Kidney epithelial cell (primary cell): Measurements from ENCODE around the gene AGBL4. TPM values are rescaled to one million over a fixed set of nuclear protein-coding genes. Genes with fewer than 3 reads are reported as not detected.
"Not testable (repeated sequence)": the region's sequence is repeated elsewhere in the genome, so short reads cannot be mapped to it uniquely, and the experiment has no call there.

Experiments used
- DNase-seq: peaks from one replicate; pipeline ENCODE4 v3.0.0-alpha.2; 2010; ENCODE audit warnings: low read depth
- H3K27me3 ChIP-seq: 2 replicates; pipeline ENCODE4 v1.6.0; 2011; ENCODE audit warnings: low read length; ENCODE audit not compliant: control insufficient read depth, insufficient read depth
- H3K36me3 ChIP-seq: 2 replicates; pipeline ENCODE4 v1.5.1; 2011; ENCODE audit warnings: low read length; ENCODE audit not compliant: control insufficient read depth, insufficient read depth
- H3K4me3 ChIP-seq: 2 replicates; pipeline ENCODE4 v1.5.1; 2011; ENCODE audit warnings: low read depth, mild to moderate bottlenecking, control low read depth, low read length
- CTCF ChIP-seq: IDR thresholded peaks from 2 replicates; pipeline ENCODE4 v1.5.1; 2011; ENCODE audit warnings: mild to moderate bottlenecking, moderate library complexity, low read length, control low read depth, inconsistent platforms; ENCODE audit not compliant: insufficient read depth, poor library complexity, severe bottlenecking
- total RNA-seq: library from RNA; depleted of rRNA; stranded (reverse); fragments of >200 nt; gene quantifications from 2 replicates; pipeline ENCODE4 v1.2.3, GENCODE V29; 2015

Gene AGBL4
- total RNA-seq, 1 donor from 2014 or later: not detected

- Histone ChIP-seq H3K36me3 (no peaks in the 10 kb centered on the region), H3K4me3 (no peak overlapping the region), H3K27me3 (no peaks in the 10 kb centered on the region)
- no peak for DNase-seq
- TF ChIP-seq CTCF: no peak
Observed at GRCh38 chr1:49036700-49037099, 987.1 kb downstream of the AGBL4 start.

DNA sequence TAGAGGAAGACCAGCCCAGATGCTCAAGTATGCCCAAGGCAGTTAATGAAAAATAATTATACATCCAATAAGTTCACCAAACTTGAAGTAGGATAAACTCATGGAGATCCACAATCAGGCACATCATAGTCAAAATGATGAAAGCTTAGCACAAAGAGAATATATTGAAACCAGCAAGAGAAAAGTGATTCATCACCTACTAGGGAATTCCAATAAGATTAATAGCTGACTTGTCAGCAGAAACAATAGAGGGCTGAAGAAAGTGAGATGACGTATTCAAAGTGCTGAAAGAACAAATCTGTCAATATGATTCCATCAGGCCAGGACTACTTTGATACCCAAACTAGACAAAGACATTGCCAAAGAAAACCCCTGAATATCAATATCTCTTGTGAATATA is 995.4 kb downstream of the AGBL4 start:
- no peak for TF ChIP-seq CTCF
- DNase-seq: no peak
- no peaks in the 10 kb centered on the region for H3K36me3 ChIP-seq
- no peak overlapping the region for H3K4me3 ChIP-seq
- no peaks in the 10 kb centered on the region for H3K27me3 ChIP-seq

GRCh38 chr1:49026230-49026811 is 997.4 kb downstream of the AGBL4 start:
- DNase-seq: no peak
- no peak for TF ChIP-seq CTCF
- Histone ChIP-seq H3K4me3 (no peak overlapping the region), H3K36me3 (no peaks in the 10 kb centered on the region), H3K27me3 (no peaks in the 10 kb centered on the region)

DNA sequence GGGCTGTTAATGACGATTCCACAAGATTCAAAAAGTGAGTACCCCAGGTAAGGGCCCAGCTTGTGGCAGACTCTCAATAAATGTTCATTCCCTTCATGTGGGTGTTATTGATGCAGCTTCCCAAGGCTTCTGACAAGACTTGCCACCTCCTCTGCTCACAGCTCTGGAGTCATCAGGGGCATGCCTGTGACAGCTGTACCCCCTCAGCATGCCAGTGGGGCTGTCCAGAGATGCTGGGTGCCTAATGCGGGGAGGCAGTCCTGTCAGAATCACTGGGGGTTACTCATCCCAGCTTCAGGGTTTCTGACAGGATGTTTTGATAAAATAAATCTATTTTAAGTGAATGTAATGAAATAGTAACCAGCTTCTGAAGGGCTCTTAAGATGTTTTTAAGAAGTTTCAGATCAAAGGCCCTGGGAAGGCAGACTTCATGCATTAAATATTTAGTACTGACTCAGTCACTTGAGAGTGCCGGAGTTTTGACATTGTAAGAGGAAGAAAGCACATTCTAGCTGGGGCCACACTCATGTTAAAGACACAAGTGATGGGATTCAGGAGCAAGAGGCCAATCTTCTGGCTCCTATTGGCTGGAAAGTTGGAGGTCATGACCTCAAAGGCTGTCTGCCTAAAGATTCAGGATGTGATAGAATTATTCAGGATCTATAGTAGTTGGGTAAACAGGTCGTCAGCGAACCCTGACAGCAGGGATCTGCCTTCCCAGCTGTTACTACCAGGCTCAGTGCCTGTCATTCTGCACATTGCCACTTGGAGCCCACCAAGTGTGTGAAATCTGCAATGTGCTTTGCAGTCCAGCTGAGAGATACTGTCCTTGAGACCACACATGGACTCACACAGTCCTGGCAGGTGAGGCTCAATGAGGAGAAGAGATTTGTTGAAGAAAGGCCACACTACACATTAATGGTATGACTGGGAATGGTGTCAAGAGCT is 1007.5 kb downstream of the AGBL4 start:
- no peak for TF ChIP-seq CTCF
- H3K27me3 ChIP-seq: no peaks in the 10 kb centered on the region
- no peaks in the 10 kb centered on the region for H3K36me3 ChIP-seq
- H3K4me3 ChIP-seq: no peak overlapping the region
- no peak for DNase-seq

DNA sequence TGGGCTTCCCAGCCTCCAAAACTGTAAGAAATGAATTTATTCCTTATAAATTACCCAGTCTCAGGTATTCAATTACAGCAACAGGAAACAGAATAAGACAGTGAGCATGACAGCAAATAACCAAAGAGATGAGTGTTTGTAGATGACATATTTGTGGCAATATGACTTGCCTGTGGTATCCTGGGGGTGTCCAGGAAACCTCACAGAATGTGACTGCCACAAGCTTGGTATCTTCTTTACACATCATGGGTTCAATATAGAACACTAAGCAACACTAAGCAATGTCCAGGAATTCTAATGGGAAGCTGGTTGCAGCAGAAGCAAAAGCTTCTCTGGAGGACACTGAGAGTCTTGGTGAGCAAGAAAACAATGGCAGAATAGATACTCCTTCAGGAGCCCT is 1010.7 kb downstream of the AGBL4 start:
- TF ChIP-seq CTCF: no peak
- Histone ChIP-seq H3K27me3 (no peaks in the 10 kb centered on the region), H3K4me3 (no peak overlapping the region), H3K36me3 (no peaks in the 10 kb centered on the region)
- no peak for DNase-seq

DNA sequence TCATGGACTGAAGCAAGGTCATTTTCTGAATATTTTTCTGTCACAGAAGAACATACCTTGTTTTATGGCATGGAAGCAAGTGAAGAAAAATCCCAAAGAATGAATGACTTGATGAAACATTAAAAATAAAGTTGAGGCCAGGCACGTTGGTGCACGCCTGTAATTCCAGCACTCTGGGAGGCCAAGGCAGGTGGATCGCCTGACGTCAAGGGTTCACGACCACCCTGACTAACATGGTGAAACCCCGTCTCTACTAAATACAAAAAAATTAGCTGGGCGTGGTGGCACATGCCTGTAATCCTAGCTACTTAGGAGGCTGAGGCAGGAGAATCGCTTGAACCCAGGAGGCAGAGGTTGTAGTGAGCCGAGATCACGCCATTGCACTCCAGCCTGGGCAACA is 1020.8 kb downstream of the AGBL4 start:
- H3K4me3 ChIP-seq, H3K27me3 ChIP-seq, DNase-seq, H3K36me3 ChIP-seq: not testable (repeated sequence)
